Mesothelial cell of epicardium (in vitro differentiated cells): ENCODE measurements around the gene EMC8. TPM values are rescaled to one million over a fixed set of nuclear protein-coding genes. Genes with fewer than 3 reads are reported as not detected.

Source experiments
- DNase-seq, 2 experiments: peaks; one replicate each; pipeline ENCODE4 v3.0.0; 2021; ENCODE audit warnings: low spot score in 2 of 2; ENCODE audit not compliant: unreplicated experiment in 2 of 2
- H3K27ac Mint-ChIP-seq: 2 replicates; pipeline ENCODE4 v1.8.0; 2021; ENCODE audit warnings: mixed read lengths
- H3K27me3 Mint-ChIP-seq: 2 replicates; pipeline ENCODE4 v1.8.0; 2021; ENCODE audit warnings: low read depth, mixed read lengths
- H3K36me3 Mint-ChIP-seq: 2 replicates; pipeline ENCODE4 v1.8.0; 2021; ENCODE audit warnings: mixed read lengths
- H3K4me1 Mint-ChIP-seq: 2 replicates; pipeline ENCODE4 v1.8.0; 2021; ENCODE audit warnings: mixed read lengths
- H3K4me3 Mint-ChIP-seq: 2 replicates; pipeline ENCODE4 v1.8.0; 2021; ENCODE audit warnings: mild to moderate bottlenecking, moderate library complexity, mixed read lengths
- H3K9me3 Mint-ChIP-seq: 2 replicates; pipeline ENCODE4 v1.8.0; 2021; ENCODE audit warnings: mixed read lengths
- CTCF ChIP-seq: fragments of 200-600 bp; sonication (generic); IDR thresholded peaks from one replicate; pipeline ENCODE4 v1.5.0; 2021; ENCODE audit warnings: antibody characterized with exemption; ENCODE audit not compliant: unreplicated experiment
- total RNA-seq: library from RNA; stranded (reverse); gene quantifications from 3 replicates; pipeline ENCODE4 v1.2.1, GENCODE V29; 2021

The EMC8 gene
- total RNA-seq, 1 donor from 2014 or later, result 28.7 TPM

- Mint-ChIP-seq H3K27me3 (peaks cover 13% of the 10 kb centered on the region), H3K27ac (no peak overlapping the region), H3K4me1 (peaks cover 3% of the 10 kb centered on the region), H3K4me3 (no peak overlapping the region), H3K9me3 (no peaks in the 10 kb centered on the region), H3K36me3 (no peaks in the 10 kb centered on the region)
- no peak for TF ChIP-seq CTCF
- DNase-seq, result no peak
Observed at GRCh38 chr16:85826686-85827247, 27.4 kb upstream of the EMC8 start.

- H3K27me3 Mint-ChIP-seq, result peaks cover 13% of the 10 kb centered on the region
- no peaks in the 10 kb centered on the region for H3K9me3 Mint-ChIP-seq
- no peak for TF ChIP-seq CTCF
- peaks cover 6% of the 10 kb centered on the region for H3K4me1 Mint-ChIP-seq
- no peak overlapping the region for H3K4me3 Mint-ChIP-seq
- H3K27ac Mint-ChIP-seq, result no peak overlapping the region
- H3K36me3 Mint-ChIP-seq, result no peaks in the 10 kb centered on the region
- no peak for DNase-seq
Observed at GRCh38 chr16:85825326-85825725, 26.0 kb upstream of the EMC8 start.

DNA sequence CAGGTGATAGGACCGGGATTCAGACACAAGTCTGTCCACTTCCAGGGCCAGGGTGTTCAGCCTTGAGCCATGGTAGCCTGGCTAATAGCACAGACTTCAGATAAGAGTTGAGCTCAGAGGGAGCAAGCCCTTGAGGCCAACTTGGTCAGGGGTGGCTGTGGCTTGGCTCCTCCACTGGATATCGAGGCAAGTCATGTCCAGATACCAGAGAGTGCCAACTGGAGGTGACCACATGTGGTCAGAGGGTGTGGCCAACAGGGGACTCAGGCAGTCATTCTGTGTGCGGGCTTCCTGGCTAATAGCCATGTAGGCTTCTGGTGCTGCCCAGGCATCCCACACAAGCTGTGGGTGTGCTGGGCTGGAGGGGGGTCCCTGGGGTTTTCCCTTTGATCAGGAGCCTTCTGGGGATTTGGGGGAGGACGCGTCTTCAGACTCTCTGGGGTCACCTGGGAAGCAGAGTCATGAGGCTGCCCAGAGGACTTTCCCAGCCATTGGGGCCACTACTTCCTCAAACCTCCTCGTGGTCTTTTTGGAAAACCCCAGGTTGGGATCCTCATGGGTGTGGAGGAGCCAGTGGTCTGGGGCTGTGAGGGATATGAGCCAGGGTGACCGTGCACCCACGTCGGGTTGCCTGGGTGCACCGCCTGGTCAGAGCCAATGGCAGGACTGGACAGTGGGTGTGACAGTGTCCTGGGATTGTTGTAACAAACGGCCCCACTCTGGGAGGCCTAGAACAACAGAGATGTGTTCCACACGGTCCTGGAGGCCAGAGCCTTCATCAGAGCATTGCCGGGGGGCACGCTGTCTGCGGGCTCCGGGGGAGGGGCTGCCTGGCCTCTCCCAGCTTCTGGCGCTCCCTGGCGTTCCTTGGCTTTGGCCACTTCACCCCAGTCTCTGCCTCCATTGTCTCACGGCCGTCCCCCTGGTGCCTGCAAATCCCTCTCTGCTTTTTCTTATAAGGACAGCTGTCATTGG, 25.1 kb upstream of the EMC8 start:
- H3K27ac Mint-ChIP-seq, result no peak overlapping the region
- TF ChIP-seq CTCF, result no peak
- no peak overlapping the region for H3K4me3 Mint-ChIP-seq
- no peaks in the 10 kb centered on the region for H3K9me3 Mint-ChIP-seq
- peaks cover 22% of the 10 kb centered on the region for H3K27me3 Mint-ChIP-seq
- no peak for DNase-seq
- H3K4me1 Mint-ChIP-seq, result peaks cover 6% of the 10 kb centered on the region
- H3K36me3 Mint-ChIP-seq, result no peaks in the 10 kb centered on the region

DNA sequence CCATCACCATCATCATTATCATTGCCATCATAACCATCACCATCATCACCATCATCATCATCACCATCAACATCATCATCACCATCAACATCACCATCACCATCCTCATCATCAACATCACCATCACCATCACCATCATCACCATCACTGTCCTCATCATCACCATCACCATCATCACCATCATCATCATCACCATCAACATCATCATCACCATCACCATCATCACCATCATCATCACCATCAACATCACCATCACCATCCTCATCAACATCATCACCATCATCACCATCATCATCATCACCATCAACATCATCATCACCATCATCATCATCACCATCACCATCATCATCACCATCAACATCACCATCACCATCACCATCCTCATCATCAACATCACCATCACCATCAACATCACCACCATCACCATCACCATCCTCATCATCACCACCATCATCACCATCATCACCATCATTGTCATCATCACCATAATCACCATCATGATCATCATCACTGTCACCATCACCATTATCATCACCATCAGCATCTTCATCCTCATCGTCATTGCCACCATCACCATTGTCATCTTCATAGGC, 24.1 kb upstream of the EMC8 start:
- no peak for DNase-seq
- Mint-ChIP-seq H3K36me3 (no peaks in the 10 kb centered on the region), H3K4me3 (no peak overlapping the region), H3K27me3 (peaks cover 30% of the 10 kb centered on the region), H3K27ac (no peak overlapping the region), H3K9me3 (no peaks in the 10 kb centered on the region), H3K4me1 (peaks cover 6% of the 10 kb centered on the region)
- TF ChIP-seq CTCF, result no peak

GRCh38 chr16:85822145-85822544, 22.8 kb upstream of the EMC8 start:
- no peak for TF ChIP-seq CTCF
- H3K27me3 Mint-ChIP-seq, result peaks cover 33% of the 10 kb centered on the region
- no peaks in the 10 kb centered on the region for H3K36me3 Mint-ChIP-seq
- peaks cover 6% of the 10 kb centered on the region for H3K4me1 Mint-ChIP-seq
- no peak overlapping the region for H3K27ac Mint-ChIP-seq
- no peaks in the 10 kb centered on the region for H3K9me3 Mint-ChIP-seq
- H3K4me3 Mint-ChIP-seq, result no peak overlapping the region
- no peak for DNase-seq
